ENCODE results near the gene ADAMTSL3. TPM values are rescaled to one million over a fixed set of nuclear protein-coding genes. Genes with fewer than 3 reads are reported as not detected.

Gene ADAMTSL3
- total RNA-seq, 4 donors from 2014 or later, result 4.9 to 8.8 (median 6.8) TPM

DNA sequence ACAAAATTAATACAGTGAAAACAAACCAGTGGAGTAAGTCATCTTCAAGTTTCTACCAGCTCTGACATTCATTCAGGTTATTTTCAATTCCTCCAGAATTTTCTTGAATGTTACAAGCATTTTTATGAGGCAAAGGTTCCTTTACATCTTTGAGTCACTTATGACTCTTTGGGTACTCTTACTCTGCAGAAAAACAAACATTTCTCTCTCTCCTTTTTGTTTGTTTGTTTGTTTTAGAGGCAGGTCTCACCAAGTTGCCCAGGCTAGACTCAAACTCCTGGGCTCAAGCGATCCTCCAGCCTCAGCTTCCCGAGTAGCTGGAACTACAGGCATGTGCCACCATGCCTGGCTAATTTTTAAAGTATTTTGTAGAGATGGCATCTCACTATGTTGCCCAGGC is 233.5 kb downstream of the ADAMTSL3 start:
- no peaks in the 10 kb centered on the region for H3K9me3 ChIP-seq
- H3K27me3 ChIP-seq, result no peaks in the 10 kb centered on the region
- no peak overlapping the region for H3K4me3 ChIP-seq
- WGBS, 2 donors (ENCODE audit: low coverage in 1 of 2), result 77 to 83% methylated on average over 2 of the region's 2 CpGs
- no peaks in the 10 kb centered on the region for H3K4me1 ChIP-seq
- intact Hi-C loops (cut with DNase I; ENCODE audit: low total_unique reads) (no loop called here), in situ Hi-C loops (cut with MboI; ENCODE audit: low pct_ligation_motif_present in 1 of 4, low pct_unique_long_range_greater_than_20kb in 1 of 4, low sequenced_read_pairs in 3 of 4) (no loop called here)
- DNase-seq, result no peak
- H3K36me3 ChIP-seq, result no peaks in the 10 kb centered on the region
- TF ChIP-seq, protein P1, sequence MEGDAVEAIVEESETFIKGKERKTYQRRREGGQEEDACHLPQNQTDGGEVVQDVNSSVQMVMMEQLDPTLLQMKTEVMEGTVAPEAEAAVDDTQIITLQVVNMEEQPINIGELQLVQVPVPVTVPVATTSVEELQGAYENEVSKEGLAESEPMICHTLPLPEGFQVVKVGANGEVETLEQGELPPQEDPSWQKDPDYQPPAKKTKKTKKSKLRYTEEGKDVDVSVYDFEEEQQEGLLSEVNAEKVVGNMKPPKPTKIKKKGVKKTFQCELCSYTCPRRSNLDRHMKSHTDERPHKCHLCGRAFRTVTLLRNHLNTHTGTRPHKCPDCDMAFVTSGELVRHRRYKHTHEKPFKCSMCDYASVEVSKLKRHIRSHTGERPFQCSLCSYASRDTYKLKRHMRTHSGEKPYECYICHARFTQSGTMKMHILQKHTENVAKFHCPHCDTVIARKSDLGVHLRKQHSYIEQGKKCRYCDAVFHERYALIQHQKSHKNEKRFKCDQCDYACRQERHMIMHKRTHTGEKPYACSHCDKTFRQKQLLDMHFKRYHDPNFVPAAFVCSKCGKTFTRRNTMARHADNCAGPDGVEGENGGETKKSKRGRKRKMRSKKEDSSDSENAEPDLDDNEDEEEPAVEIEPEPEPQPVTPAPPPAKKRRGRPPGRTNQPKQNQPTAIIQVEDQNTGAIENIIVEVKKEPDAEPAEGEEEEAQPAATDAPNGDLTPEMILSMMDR (IDR thresholded peaks at IDR 0.05), result no peak
- TF ChIP-seq POLR2A (IDR thresholded peaks at IDR 0.05) (no peak), POLR2AphosphoS5 (IDR thresholded peaks at IDR 0.05) (no peak), EP300 (IDR thresholded peaks at IDR 0.05; ENCODE audit: low read depth) (no peak)
- H3K27ac ChIP-seq, result no peak overlapping the region

DNA sequence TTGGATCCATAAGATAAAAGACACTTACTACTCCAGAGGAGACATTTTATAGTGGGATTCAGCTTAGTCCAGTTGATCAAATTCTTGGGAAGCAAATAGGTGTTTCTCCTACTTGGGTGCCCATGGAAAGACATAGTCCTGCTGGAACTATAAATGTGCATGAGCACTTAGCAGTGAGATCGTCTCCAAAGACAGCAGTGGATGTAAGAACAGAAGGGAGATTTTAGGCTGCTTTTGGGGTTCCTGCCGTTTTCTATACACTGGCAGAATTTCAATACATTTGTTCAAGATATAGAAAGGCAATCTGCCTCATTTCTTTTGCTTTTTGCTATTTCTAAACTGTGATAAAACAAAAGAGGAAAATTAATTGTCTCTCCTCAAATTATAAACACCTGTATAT is 234.0 kb downstream of the ADAMTSL3 start:
- Histone ChIP-seq H3K4me1 (no peaks in the 10 kb centered on the region), H3K4me3 (no peak overlapping the region), H3K27me3 (no peaks in the 10 kb centered on the region), H3K27ac (no peak overlapping the region), H3K36me3 (no peaks in the 10 kb centered on the region), H3K9me3 (no peaks in the 10 kb centered on the region)
- DNase-seq, result no peak
- WGBS, 2 donors (ENCODE audit: low coverage in 1 of 2), result 88% methylated on average over 2 of the region's 2 CpGs; no CpG with 5 or more reads in 1 of the 2 donors
- intact Hi-C loops (cut with DNase I; ENCODE audit: low total_unique reads) (no loop called here), in situ Hi-C loops (cut with MboI; ENCODE audit: low pct_ligation_motif_present in 1 of 4, low pct_unique_long_range_greater_than_20kb in 1 of 4, low sequenced_read_pairs in 3 of 4) (no loop called here)
- TF ChIP-seq POLR2A (IDR thresholded peaks at IDR 0.05), result no peak
- TF ChIP-seq, protein P1 (IDR thresholded peaks at IDR 0.05), result no peak
- TF ChIP-seq POLR2AphosphoS5 (IDR thresholded peaks at IDR 0.05), result no peak
- no peak for TF ChIP-seq EP300 (IDR thresholded peaks at IDR 0.05; ENCODE audit: low read depth)

DNA sequence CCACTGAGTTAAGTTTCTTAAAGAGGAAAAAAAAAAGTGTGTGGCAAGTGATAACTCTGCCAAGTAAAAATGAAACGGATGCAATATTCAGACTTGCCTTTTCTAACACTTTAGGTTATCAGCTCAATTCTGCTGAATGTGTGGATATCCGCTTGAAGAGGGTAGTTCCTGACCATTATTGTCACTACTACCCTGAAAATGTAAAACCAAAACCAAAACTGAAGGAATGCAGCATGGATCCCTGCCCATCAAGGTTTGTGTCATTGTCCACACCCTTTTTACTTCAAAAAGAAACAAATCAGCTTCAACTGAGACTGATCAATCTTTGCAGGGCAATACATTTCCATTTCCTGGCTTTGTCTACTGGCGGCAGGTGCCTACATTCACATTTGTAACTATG is 236.1 kb downstream of the ADAMTSL3 start:
- no peak overlapping the region for H3K4me3 ChIP-seq
- no peaks in the 10 kb centered on the region for H3K27me3 ChIP-seq
- intact Hi-C loops (cut with DNase I; ENCODE audit: low total_unique reads) (no loop called here), in situ Hi-C loops (cut with MboI; ENCODE audit: low pct_ligation_motif_present in 1 of 4, low pct_unique_long_range_greater_than_20kb in 1 of 4, low sequenced_read_pairs in 3 of 4) (no loop called here)
- H3K27ac ChIP-seq, result peak overlapping the region in 1 of 4 donors; percentile 18
- no peaks in the 10 kb centered on the region for H3K4me1 ChIP-seq
- no peaks in the 10 kb centered on the region for H3K36me3 ChIP-seq
- no peaks in the 10 kb centered on the region for H3K9me3 ChIP-seq
- TF ChIP-seq POLR2AphosphoS5 (IDR thresholded peaks at IDR 0.05) (no peak), EP300 (IDR thresholded peaks at IDR 0.05; ENCODE audit: low read depth) (no peak), POLR2A (IDR thresholded peaks at IDR 0.05) (no peak)
- TF ChIP-seq, protein P1 (IDR thresholded peaks at IDR 0.05), result no peak
- WGBS, 2 donors (ENCODE audit: low coverage in 1 of 2), result 44 to 48% methylated on average over 3 of the region's 3 CpGs
- no peak for DNase-seq

DNA sequence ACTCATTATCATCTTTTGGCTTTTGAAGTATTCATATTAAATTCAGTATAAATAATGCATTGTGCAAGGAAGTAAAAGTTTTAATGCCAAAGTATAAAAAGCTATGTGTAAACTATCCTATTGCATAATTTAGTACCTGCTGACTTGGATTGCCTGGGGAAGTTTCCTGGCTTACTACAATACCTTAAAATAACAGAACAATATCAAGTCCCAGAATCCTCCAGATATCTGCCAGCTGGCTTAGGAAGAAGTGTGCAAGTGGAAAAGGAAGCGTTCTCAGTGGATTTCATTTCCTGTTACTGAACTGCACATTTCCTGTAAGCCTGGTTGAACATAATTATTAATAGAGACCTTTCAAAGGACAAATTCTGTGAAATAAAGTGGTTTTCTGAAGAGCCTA is 236.7 kb downstream of the ADAMTSL3 start:
- no peak for DNase-seq
- intact Hi-C loops (cut with DNase I; ENCODE audit: low total_unique reads), result no loop called here
- in situ Hi-C loops (cut with MboI; ENCODE audit: low pct_ligation_motif_present in 1 of 4, low pct_unique_long_range_greater_than_20kb in 1 of 4, low sequenced_read_pairs in 3 of 4), result no loop called here
- no peaks in the 10 kb centered on the region for H3K27me3 ChIP-seq
- H3K9me3 ChIP-seq, result no peaks in the 10 kb centered on the region
- H3K27ac ChIP-seq, result peak overlapping the region in 1 of 4 donors; percentile 40
- no peaks in the 10 kb centered on the region for H3K36me3 ChIP-seq
- no peaks in the 10 kb centered on the region for H3K4me1 ChIP-seq
- WGBS, 2 donors (ENCODE audit: low coverage in 1 of 2), result 33 to 46% methylated on average over 1 of the region's 1 CpG
- H3K4me3 ChIP-seq, result no peak overlapping the region
- peak in 2 of 3 donors; percentile 19 to 20 for TF ChIP-seq POLR2AphosphoS5 (IDR thresholded peaks at IDR 0.05)
- TF ChIP-seq, protein P1 (IDR thresholded peaks at IDR 0.05), result no peak

Measured in transverse colon (tissue), 4 donors.